NCI-H187 (cell line): Measurements from ENCODE around the gene ASCC3.
"Not testable (repeated sequence)": the region's sequence is repeated elsewhere in the genome, so short reads cannot be mapped to it uniquely, and the experiment has no call there.

Experiments used
- DNase-seq, 2 experiments: peaks; one replicate each; lab custom pipeline; 2025; lab: John Stamatoyannopoulos, UW

ASCC3 gene

DNA sequence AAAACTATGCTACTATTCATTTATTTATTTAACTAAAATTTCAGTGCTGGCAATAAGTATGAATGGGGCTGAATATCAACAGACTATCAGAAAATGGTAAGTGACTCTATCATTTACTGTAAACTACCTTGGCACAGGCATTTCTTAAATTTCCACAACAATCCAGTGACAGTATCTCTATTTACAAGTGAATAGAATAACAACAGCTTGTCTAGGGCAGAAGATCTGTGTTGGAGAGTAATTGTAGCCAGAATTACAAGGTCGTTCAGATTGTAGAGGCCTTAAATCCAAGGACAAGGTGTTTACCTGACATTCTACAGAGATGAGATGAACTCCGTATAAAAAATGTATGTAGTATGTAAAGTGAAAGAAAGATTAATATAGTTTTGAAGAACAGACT, 222.6 kb downstream of the ASCC3 start:
- no peak for DNase-seq

DNA sequence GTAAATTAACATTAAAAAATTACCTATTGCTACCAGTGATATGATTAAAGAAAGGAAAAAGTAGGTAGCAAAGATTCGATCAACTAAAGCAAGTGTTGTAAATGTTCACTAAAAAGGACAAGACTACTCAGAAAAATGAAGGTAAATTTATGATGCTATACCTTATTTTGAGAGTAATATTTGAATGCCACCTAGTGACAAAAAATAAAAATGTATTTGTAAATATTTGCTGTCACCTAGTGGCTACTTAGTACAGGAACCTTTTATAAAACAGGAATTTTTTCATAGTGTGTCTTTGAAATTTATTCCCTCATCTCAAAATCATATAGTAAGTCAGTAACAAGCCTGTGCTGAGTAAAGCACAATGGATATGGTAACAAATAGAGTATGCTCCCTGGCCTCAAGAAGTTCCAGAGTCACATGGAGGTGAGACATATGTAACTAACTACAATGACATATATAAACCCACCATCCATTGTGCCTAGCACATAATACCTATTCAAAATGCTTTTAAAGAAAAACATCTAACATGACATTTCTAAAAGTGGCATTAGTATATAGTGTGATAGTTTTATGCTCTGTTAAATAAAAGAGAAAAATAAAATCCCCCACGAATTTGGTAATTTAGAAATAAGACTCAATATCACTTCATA, 223.3 kb downstream of the ASCC3 start:
- no peak for DNase-seq

DNA sequence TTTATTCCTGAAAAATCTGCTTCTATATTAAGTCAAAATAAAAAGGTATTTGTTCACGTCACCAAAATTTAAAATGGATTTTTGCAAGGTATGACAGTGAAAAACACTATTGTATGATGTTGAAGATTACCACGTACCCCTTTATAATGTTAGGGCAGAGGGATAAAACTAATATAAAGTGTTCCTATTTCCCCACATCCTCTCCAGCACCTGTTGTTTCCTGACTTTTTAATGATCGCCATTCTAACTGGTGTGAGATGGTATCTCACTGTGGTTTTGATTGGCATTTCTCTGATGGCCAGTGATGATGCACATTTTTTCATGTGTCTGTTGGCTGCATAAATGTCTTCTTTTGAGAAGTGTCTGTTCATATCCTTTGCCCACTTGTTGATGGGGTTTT, 240.0 kb downstream of the ASCC3 start:
- not testable (repeated sequence) for DNase-seq

DNA sequence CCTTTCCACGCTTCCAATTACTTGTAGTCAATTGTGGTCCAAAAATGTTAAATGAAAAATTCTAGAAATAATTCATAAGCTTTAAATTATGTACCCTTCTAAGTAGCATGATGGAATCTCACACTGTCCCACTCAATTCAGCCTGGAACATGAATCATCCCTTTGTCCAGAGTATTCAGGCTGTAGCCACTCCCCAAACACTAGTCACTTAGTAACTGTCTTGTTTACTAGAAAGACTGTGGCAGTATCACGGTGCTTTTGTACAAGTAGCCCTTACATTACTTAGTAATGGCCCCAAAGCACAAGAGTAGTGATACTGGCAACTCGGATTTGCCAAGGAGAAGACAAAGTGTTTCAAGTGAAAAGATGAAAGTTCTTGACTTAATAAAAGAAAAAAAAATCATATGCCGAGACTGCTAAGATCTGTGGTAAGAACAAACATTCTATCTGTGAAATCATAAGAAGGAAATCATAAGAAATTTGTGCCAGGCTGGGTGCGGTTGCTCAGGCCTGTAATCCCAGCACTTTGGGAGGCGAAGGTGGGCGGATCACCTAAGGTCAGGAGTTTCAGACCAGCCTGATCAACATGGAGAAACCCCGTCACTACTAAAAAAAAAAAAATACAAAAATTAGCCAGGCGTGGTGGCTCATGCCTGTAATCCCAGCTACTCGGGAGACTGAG, 247.9 kb downstream of the ASCC3 start:
- DNase-seq = no peak

DNA sequence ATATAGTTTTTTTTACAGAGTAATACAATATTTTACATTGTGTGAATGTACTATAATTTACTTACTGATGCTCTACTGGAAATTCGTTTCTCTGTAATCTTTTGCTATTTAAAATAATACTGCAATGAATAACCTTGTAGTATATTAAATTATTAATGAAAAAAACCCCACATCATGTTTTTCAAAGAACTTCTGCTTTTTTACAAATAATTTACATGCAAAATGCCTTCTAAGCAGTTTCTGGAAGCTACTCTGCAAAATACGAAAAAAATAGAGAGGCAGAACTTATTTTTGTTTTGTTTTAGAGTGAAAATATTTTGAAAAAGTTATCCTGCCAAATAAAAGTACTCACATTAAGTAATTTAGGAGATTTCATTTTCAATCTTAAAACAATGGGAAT, 250.6 kb downstream of the ASCC3 start:
- no peak for DNase-seq

DNA sequence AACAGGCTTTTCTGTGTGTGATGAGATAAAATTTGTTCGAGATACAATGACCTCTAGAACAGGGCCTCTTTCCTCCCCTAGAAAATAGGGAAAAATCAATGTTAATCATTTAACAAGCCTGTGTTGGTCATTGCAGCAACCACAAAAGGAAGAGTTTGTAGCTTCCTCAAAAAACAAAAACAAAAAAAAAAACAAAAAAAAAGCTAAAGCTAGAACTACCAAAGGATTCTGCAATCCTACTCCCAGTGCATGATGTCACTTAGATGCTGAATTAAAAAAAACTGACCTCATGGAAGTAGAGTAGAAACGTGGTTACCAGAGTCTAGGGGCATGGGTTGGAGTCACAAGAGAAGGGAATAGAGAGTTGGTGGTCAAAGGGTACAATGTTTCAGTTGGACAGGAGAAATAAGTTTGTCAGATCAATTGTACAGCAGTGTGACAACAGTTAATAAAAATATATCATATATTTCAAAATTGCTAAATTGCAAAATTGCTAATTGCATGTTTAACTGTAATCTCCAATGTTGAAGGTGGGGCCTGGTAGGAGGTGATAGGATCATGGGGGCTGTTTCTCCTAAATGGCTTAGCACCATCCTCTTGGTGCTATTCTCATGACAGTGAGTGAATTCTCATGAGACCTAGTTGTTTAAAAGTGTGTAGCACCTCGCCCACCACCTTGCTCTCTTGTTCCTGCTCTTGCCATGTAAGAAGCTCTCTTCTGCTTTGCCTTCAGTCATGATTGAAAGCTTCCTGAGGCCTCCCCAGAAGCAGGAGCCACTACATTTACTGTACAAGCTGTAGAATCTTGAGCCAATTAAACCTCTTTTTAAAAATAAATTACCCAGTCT, 253.0 kb downstream of the ASCC3 start:
- no peak for DNase-seq

DNA sequence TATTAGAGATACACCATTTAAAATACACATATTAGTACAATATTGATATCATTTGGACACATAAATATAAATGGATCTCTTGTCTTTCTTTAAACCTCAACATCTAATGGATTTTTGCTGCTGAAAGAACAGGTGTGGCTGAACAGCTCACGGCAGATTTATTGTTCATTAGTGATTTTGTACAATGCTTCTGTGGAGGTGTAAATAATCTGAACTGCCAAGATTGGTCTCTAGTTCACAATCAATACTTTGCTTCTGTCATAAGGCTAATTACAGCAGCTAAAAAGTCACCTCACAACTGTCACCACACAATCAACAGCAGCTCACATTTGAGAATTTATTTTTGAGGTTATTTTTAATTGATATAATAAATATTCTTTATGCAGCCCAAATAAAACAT, 254.4 kb downstream of the ASCC3 start:
- no peak for DNase-seq

DNA sequence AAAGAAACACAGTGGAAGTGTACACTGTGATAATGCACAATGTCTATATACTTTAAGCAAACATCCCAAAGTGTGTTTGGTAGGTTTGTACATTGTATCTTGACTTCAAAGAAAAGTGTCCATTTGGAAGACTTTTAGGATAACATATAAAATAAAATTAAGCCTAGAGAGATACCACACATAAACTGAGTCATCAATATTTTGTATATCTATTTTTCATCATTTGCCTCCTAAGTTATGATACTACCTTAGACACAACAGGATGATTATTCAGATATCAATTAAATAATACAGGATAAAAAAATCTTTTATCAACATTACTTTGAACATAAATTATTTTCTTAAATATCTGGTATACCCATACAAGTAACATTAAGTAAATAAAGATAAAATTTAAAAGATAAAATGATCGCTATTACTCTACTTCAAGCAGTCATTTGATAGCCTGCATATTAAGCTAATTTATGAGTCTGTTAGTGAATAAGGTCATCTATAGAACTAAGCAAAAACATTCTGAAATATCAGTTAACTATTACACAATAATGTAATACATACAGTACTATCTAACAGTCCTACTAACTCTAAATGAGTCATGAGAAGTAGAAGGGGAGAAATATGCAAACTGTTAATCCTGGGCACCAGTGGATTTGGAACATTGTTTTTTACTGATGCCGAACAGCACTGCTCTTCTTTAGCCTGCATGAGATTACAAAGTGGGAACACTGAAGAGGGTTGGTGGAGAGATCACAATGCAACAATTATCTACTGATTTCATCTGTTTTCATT, 258.0 kb downstream of the ASCC3 start:
- no peak for DNase-seq

DNA sequence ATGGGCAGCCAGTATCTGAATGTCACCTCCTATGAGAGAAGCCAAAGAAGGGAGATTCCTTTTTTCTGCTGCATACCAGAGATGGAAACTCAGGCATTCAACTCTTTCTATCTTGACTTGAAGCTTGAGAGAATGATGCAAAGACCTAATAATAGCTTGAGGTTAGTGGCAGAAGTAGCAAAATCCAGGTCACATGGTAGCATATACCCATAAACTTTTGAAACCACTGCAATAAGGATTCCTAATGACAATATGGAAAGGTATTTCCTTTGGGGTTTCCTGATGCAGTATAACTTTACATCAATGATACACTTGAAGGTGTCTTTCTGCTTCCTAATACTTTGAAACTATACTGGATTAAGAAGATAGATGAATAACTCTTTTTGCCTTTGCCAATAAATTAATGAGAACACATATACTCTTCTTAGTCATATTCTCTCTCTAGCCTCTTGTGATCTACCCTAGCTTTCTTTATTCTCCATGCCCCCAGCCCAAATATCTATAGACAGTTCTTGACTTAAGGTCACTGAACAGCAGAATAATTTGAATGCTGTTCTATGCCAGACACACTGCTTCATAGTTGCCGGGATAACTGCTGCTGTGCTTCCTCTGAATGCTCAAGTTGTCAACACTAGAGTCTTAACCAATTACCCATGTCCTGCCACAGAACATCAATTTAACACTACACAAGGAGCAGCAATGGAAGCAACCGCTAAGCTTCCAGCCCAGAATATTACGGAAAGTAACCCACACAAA, 260.9 kb downstream of the ASCC3 start:
- no peak for DNase-seq

DNA sequence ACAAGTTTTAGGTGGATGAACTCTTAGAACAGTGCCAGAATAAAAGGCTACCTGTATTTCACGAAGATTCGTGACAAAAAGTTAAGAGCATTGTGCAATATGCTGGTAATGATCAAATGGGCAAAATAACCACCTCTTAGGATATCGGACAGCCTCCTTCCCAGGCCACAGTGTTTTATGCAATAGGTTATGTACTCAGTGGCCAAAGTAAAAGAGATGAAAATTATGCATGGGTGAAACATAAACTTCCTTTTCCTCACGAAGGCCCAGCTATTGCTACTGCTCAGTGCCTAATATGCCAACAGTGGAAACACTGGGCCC, 262.8 kb downstream of the ASCC3 start:
- DNase-seq = no peak

DNA sequence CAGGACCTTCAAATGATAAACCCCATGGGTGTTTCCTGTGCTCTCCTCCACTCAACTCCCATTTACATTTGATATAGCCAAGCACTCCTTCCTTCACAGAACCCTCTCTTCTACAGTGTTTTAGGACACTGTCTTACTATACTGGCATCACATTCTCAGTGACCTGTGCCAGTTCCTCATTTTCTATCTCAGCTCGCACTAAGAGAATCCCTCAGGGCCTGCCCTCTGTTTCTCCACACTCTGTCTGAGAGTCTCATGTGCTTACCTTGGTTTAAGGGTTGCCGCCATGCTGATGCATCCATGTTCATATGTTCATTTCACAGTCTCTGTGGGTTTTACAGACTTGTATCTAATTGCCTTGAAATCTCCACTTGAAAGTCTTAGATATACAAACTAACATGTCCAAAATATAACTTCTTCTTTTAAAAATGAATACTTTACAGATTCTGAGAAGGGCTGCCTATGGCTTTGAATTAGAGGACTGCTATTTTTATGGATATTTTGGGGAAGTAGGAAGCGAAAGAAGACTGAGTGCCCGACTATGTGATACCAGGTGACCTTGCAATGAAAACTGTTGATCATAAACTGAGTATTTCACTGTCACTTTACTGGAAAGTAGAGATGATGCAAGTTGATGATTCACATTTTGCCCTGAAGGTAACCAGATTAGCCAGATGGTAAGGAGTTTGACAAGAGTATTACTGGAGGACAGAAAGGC, 263.3 kb downstream of the ASCC3 start:
- no peak for DNase-seq

DNA sequence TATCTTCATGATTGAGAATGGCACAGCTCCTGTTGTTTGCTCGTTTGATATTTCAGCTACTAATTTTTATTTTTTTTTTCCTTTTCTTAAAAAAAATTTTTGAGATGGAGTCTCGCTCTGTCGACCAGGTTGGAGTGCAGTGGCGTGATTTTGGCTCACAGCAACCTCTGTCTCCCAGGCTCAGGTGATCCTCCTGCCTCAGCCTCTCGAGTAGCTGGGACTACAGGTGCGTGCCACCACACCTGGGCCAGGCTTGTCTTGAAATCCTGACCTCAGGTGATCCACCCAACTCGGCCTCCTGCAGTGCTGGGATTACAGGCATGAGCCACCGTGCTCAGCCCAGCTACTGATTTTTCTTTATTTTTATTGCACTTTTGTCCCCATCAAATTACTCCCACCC, 266.2 kb downstream of the ASCC3 start:
- no peak for DNase-seq

DNA sequence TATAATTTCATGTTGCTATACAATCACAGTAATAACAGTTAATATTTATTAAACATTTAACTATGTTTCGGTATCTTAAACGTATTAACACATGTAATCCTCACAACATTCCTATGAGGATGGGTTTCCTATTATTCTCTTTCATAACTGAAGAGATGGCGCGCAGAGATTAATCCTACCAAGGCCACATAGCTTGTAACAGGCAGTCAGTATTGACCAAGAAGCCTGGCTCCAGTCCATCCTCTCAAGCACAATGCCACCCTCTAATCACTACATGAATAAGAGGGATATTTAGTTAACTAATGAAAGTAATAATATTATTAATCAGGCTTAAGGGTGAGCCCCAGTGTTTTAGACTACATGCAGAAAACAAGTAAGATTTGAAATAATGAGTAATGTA, 266.7 kb downstream of the ASCC3 start:
- no peak for DNase-seq

DNA sequence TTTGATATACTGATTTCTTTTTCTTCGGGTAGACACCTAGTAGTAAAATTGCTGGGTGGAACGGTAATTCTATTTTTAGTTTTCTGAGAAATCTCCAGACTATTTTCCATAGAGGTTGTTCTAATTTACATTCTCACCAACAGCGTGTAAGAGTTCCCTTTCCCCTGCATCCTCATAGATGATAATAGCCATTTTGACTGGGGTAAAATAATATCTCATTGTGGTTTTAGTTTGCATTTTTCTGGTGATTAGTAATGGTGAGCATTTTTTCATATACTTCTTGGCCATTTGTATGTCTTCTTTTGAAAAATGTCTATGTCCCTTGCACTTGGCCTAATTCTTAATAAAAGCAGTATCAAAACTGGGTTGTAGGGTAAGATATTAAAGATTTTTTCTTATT, 267.5 kb downstream of the ASCC3 start:
- no peak for DNase-seq

DNA sequence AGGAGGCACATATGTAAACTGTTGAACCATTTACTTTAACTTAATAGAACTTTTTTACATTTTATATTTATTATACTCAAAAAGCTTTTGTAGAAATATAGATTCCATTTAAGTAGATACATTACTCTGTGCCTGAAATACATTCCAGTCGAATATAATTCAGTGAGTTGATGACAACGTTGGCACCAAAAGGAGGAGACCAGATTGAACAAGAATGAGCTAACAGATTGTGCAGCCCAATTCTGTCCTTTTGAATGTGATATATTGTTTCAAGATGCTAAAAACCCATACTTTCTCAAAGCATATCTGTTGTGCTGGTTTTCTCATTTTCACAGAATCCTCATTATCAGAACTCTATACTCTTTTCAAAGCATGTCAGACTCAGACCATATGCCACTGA, 269.0 kb downstream of the ASCC3 start:
- DNase-seq = no peak

DNA sequence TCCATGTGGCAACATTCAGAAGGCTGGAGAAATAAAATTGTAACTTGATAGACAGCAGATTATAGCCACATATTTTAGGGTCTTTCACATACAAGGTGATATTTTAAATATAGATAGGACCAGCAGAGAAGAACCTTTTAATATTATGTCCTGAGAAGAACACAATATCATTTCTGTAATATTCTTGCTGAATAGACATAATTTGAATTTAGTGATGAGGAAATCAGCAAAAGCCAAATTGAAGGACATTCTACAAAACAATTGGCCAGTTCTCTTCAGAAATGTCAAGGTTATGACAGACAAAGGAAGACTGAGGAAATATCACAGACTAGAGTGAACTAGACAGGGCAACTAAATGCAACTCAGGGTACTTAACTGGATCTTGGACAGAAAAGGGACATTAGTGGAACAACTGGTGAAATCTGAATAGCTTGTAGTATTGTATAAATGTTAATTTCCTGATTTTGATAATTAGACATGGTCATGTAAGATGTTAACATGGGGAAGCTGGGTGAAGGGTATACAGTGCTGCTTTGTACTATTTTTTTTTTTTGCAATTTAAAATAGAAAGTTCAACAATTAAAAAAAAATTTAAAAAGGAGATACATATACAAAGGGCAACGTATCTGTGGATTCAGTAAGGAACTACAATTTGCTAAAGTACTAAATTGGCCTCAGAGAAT, 281.9 kb downstream of the ASCC3 start:
- DNase-seq = no peak

DNA sequence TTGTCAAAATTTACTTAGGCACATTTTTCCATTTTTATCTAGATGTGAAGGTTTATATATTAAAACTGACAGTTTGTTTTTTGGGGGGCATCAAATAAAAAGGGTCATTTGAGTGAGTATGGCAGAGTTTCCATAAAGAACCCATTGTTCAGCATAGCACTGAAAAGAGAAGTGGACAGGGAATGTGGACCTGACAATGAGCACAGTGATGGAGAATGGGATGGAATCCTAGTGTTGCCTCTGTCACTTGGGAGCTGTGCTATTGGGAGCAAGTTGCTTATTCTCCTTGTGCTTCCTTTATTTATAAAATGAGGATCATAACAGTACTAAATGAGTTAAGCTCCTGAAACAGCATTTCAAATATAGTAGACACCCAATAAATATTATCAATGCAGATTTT, 285.7 kb downstream of the ASCC3 start:
- no peak for DNase-seq

DNA sequence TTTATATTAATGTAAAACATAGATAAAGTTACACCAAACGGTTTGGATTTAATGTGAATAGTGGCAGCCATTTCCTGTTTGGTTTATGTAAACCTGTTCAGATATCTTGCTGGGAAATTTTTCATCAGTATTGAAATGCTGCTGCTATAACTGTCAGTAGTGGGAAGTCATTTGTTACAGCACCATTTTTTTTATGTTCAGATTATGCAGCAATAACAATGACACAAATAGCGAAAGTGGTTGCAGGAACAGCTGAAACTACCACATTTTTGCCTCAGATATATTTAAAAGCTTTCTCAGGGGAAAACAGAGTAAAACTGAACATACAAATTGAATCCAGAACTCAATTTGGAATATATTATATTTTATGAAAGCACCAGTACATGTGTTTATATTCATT, 287.6 kb downstream of the ASCC3 start:
- no peak for DNase-seq

DNA sequence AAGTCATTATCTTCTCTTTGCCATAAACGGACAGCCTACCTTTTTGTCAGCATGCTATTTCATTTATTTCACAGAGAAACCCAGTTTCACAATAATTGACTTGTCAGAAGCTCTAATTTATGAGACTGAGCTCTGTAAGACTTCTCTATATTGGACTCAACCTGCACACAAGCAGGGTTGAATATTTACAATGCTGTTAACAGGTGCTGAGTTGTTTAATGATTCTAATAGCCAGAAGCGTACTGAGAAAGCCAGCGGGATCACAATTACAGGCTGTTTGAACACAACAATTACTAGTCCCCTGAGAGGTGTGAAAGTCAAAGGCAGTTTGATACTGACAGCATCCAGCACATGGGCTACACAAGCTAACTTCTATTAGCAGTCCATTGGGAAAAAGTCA, 288.2 kb downstream of the ASCC3 start:
- DNase-seq = no peak

DNA sequence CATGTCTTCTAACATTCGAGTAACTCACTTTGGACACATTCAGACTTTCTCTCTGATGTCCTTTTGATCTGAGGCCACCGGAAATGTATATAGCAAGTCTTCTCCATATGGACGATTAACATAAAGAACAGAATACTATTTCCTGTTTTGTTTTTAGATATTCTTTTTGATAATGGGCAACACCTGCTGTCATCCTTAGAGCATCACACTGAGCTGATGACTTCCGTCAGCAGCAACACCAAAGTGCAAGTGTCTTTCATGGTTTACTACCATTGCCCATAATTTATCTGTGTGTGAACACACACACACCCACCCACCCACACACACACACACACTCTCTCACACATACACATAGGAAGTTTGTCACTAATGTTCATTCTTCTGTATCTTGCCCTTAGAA, 303.7 kb downstream of the ASCC3 start:
- no peak for DNase-seq

DNA sequence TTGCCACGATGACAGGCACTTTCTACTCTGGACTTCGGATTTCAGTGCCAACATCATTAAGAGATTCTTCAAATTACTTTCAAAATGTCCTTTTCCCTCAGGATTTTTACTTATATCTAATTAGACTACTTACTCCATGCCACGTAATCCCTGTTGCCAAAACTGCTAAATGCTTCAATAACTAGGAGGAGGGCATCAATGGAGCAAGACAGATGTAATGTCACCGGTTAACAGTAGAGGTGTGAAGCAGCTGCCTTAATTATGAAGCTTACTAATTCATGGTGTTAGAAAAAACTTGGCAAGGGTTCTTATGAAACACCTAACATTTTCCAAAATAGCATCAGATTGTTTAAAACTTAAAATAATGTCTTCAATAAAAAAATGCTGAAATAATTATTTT, 305.2 kb downstream of the ASCC3 start:
- DNase-seq = no peak
